Ishikawa (cell line): Measurements from ENCODE around the gene SCCPDH.
A peak's percentile ranks its signal among the peaks of the same experiment; 100 is the strongest.

Experiments
- CEBPB ChIP-seq: IDR thresholded peaks from 2 replicates; pipeline ENCODE4 v1.6.1; 2012
- CREB1 ChIP-seq: IDR thresholded peaks from 2 replicates; pipeline ENCODE4 v1.6.1; 2012; ENCODE audit warnings: low read depth
- EGR1 ChIP-seq: IDR thresholded peaks from 2 replicates; pipeline ENCODE4 v1.6.1; 2012
- EP300 ChIP-seq: IDR thresholded peaks from 2 replicates; pipeline ENCODE4 v1.6.1; 2012; ENCODE audit warnings: borderline replicate concordance
- FOXM1 ChIP-seq: IDR thresholded peaks from 2 replicates; pipeline ENCODE4 v1.6.1; 2012; ENCODE audit warnings: low read depth, borderline replicate concordance
- NFIC ChIP-seq: IDR thresholded peaks from 2 replicates; pipeline ENCODE4 v1.6.1; 2012
- RAD21 ChIP-seq: IDR thresholded peaks from 2 replicates; pipeline ENCODE4 v1.6.1; 2012; ENCODE audit warnings: low read depth
- TAF1 ChIP-seq: IDR thresholded peaks from 2 replicates; pipeline ENCODE4 v1.6.1; 2012; ENCODE audit warnings: low read depth, mild to moderate bottlenecking
- TCF12 ChIP-seq: IDR thresholded peaks from 2 replicates; pipeline ENCODE4 v1.6.1; 2012; ENCODE audit warnings: low read depth
- TEAD4 ChIP-seq: IDR thresholded peaks from 2 replicates; pipeline ENCODE4 v1.6.1; 2012
- YY1 ChIP-seq: IDR thresholded peaks from 2 replicates; pipeline ENCODE4 v1.6.1; 2012; ENCODE audit warnings: low read depth
- ZBTB7A ChIP-seq: IDR thresholded peaks from 2 replicates; pipeline ENCODE4 v1.6.1; 2012; ENCODE audit warnings: low read depth
- TF ChIP-seq, protein P1 (sequence below): IDR thresholded peaks from 2 replicates; pipeline ENCODE4 v1.6.1; 2012; ENCODE audit warnings: low read depth, mild to moderate bottlenecking
- TF ChIP-seq, protein P2 (sequence below): IDR thresholded peaks from 2 replicates; pipeline ENCODE4 v1.6.1; 2012
- TF ChIP-seq, protein P3 (sequence below): IDR thresholded peaks from 2 replicates; pipeline ENCODE4 v1.6.1; 2012

SCCPDH gene

DNA sequence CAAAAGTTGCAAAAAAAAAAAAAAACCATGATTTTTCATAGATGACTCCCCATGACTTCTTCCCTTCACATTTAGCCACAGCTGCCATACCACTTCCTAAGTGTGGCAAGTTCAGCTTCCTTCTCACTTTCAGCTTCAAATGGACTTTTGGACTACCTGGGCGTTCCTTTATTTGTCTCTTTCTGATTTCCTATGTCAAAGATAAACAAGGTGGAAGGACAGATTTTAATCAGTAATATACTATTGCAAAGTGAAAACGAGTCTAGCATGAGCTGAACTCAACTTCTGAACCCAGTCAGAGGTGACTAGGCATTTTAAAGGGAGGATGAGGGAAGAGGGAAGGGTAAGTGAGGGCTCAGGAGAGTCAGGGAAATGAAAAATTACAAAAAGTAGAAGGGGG, 14.4 kb upstream of the SCCPDH start:
- no peak for TF ChIP-seq EP300
- TF ChIP-seq RAD21 = no peak
- no peak for TF ChIP-seq EGR1
- TF ChIP-seq TEAD4 = no peak
- TF ChIP-seq, protein P1, sequence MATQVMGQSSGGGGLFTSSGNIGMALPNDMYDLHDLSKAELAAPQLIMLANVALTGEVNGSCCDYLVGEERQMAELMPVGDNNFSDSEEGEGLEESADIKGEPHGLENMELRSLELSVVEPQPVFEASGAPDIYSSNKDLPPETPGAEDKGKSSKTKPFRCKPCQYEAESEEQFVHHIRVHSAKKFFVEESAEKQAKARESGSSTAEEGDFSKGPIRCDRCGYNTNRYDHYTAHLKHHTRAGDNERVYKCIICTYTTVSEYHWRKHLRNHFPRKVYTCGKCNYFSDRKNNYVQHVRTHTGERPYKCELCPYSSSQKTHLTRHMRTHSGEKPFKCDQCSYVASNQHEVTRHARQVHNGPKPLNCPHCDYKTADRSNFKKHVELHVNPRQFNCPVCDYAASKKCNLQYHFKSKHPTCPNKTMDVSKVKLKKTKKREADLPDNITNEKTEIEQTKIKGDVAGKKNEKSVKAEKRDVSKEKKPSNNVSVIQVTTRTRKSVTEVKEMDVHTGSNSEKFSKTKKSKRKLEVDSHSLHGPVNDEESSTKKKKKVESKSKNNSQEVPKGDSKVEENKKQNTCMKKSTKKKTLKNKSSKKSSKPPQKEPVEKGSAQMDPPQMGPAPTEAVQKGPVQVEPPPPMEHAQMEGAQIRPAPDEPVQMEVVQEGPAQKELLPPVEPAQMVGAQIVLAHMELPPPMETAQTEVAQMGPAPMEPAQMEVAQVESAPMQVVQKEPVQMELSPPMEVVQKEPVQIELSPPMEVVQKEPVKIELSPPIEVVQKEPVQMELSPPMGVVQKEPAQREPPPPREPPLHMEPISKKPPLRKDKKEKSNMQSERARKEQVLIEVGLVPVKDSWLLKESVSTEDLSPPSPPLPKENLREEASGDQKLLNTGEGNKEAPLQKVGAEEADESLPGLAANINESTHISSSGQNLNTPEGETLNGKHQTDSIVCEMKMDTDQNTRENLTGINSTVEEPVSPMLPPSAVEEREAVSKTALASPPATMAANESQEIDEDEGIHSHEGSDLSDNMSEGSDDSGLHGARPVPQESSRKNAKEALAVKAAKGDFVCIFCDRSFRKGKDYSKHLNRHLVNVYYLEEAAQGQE = no peak
- no peak for TF ChIP-seq FOXM1
- TF ChIP-seq, protein P2, sequence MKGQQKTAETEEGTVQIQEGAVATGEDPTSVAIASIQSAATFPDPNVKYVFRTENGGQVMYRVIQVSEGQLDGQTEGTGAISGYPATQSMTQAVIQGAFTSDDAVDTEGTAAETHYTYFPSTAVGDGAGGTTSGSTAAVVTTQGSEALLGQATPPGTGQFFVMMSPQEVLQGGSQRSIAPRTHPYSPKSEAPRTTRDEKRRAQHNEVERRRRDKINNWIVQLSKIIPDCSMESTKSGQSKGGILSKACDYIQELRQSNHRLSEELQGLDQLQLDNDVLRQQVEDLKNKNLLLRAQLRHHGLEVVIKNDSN = no peak
- no peak for TF ChIP-seq TCF12
- TF ChIP-seq TAF1 = no peak
- no peak for TF ChIP-seq ZBTB7A
- no peak for TF ChIP-seq YY1
- TF ChIP-seq CREB1 = no peak
- no peak for TF ChIP-seq CEBPB
- TF ChIP-seq, protein P3, sequence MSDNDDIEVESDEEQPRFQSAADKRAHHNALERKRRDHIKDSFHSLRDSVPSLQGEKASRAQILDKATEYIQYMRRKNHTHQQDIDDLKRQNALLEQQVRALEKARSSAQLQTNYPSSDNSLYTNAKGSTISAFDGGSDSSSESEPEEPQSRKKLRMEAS = no peak
- no peak for TF ChIP-seq NFIC

DNA sequence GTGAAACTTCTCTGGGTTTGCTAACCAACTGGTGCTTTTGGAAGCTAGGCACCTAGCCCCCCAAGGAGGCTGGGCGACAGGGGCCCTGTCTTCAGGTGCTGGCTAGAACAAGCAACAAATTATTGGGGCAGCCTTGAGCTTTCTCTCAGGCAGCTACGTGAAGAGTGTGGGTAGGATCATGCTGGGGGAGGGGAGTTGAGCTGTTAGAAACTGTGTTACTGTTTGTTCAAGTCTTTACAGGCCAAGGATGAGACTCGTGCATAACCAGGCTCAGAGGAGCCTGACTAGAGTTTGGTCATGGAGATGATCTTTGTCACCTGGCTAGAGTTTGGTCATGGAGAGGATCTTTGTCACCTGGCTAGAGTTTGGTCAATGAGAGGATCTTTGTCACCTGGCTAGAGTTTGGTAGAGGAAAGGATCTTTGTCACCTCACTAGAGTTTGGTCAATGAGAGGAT, 12.6 kb upstream of the SCCPDH start:
- TF ChIP-seq, protein P2 = no peak
- no peak for TF ChIP-seq CEBPB
- TF ChIP-seq FOXM1 = no peak
- TF ChIP-seq YY1 = no peak
- no peak for TF ChIP-seq TAF1
- no peak for TF ChIP-seq CREB1
- TF ChIP-seq ZBTB7A = no peak
- no peak for TF ChIP-seq EP300
- no peak for TF ChIP-seq TCF12
- TF ChIP-seq, protein P1 = no peak
- no peak for TF ChIP-seq TEAD4
- TF ChIP-seq EGR1 = no peak
- no peak for TF ChIP-seq RAD21

DNA sequence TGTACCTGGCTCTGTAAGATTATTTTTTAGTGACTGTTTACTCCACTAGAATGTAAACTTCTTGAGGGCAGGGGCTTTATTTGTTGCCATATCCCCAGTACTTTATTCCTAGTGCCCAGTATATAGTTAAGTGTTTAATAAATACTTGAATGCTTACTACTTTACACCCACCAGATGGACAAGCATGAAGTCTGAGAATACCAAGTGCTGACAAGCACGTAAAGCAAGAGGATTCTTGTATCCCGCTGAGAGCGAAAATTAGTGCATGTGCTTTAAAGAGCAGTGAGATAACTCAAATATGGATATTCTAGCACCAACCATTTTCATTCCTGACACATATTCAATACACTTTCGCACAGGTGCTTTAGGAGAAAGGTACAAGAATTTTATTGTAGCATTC, 1.5 kb upstream of the SCCPDH start:
- TF ChIP-seq, protein P3 = no peak
- TF ChIP-seq EGR1 (no peak), TAF1 (no peak), NFIC (no peak), RAD21 (no peak), EP300 (no peak), CEBPB (no peak), CREB1 (no peak), YY1 (no peak), ZBTB7A (no peak), TEAD4 (no peak)
- TF ChIP-seq, protein P2 = no peak
- TF ChIP-seq, protein P1 = no peak

DNA sequence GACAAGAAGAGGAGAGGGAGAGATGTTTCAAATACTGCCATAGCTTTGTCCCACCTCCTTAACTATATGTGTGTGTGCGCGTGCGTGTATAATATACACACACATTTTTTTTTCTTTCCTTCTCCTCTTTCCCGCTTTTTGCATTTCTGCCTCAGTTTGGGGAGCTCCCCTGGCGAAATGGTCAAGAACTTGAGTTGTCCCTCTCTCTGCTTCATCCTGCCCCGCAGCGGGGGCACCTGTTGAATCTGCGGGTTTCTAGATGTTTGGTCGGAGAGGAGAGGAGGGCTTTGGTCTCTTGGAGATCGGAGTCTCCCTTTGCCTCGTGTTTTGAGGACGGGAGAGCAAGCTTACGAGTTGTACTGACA, 504 bp downstream of the SCCPDH start:
- TF ChIP-seq TAF1 = 0 out of 2 replicates have a peak, but pooled peaks have one; percentile 21
- TF ChIP-seq FOXM1 = no peak
- TF ChIP-seq TCF12 = no peak
- no peak for TF ChIP-seq EP300

DNA sequence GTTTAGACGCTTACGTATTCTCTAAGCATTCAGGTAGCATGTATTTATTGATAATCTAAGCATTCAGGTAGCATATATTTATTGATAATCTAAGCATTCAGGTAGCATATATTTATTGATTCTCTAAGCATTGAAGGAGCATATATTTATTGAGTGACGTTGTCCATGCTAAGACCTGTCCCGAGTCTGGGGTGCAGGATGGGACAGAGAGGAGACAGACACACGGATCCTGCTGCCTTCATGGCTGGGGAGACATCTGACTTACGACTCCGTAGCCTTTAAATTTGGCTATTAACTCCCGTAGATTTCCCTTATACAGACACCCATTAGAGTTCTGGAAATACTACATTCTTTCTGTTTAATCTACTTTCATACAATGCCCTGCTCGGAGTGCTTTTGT, 982 bp downstream of the SCCPDH start:
- no peak for TF ChIP-seq ZBTB7A
- no peak for TF ChIP-seq CEBPB
- TF ChIP-seq TEAD4 = no peak
- TF ChIP-seq FOXM1 = no peak
- TF ChIP-seq NFIC = no peak
- TF ChIP-seq TCF12 = no peak
